A673 (cell line): ENCODE data around the gene BCL2L12. TPM values are rescaled to one million over a fixed set of nuclear protein-coding genes. Genes with fewer than 3 reads are reported as not detected.
A peak's percentile ranks its signal among the peaks of the same experiment; 100 is the strongest.

Source experiments
- BruUV-seq: library from RNA; stranded (reverse); fragments of 400-500 nt; replicated peaks from 2 replicates; lab custom pipeline; 2021; lab: Mats Ljungman, UMichigan
- CTCF ChIA-PET: fragments of 300-600 bp; sonication (Branson Sonifier 250); formaldehyde crosslinking; loops from one replicate; lab custom pipeline; 2022; ENCODE audit warnings: antibody characterized with exemption; lab: Charles Lee
- POLR2A ChIA-PET: fragments of 300-600 bp; sonication (Branson Sonifier 250); formaldehyde crosslinking; loops from one replicate; lab custom pipeline; 2022; ENCODE audit warnings: antibody characterized with exemption; ENCODE audit not compliant: low non-redundant PET; lab: Charles Lee
- DNase-seq: peaks from one replicate; pipeline ENCODE4 v3.0.0-alpha.2; 2015; ENCODE audit warnings: low spot score
- H3K27ac ChIP-seq: fragments of 200-600 bp; sonication (generic); 2 replicates; pipeline ENCODE4 v1.5.1; 2016; ENCODE audit warnings: mixed run types, low read depth, mild to moderate bottlenecking, mixed read lengths, antibody characterized with exemption, low read length; ENCODE audit not compliant: poor library complexity, severe bottlenecking
- H3K27me3 ChIP-seq: fragments of 200-600 bp; sonication (generic); replicated peaks from 2 replicates; pipeline ENCODE4 v1.6.1; 2017; ENCODE audit warnings: mixed run types, low read depth, mild to moderate bottlenecking, mixed read lengths, antibody characterized with exemption, low read length; ENCODE audit not compliant: insufficient read depth, poor library complexity
- H3K36me3 ChIP-seq: fragments of 200-600 bp; sonication (generic); 2 replicates; pipeline ENCODE4 v1.6.1; 2016; ENCODE audit warnings: mixed run types, mild to moderate bottlenecking, mixed read lengths, antibody characterized with exemption, low read length; ENCODE audit not compliant: insufficient read depth, poor library complexity, severe bottlenecking
- H3K4me1 ChIP-seq: fragments of 200-600 bp; sonication (generic); 2 replicates; pipeline ENCODE4 v1.6.1; 2017; ENCODE audit warnings: mixed run types, mild to moderate bottlenecking, mixed read lengths, antibody characterized with exemption, low read length; ENCODE audit not compliant: insufficient read depth, poor library complexity, severe bottlenecking
- H3K4me3 ChIP-seq: fragments of 200-600 bp; sonication (generic); 2 replicates; pipeline ENCODE4 v1.5.1; 2016; ENCODE audit warnings: low read depth, mixed run types, mild to moderate bottlenecking, mixed read lengths, low read length; ENCODE audit not compliant: poor library complexity, severe bottlenecking
- H3K9me3 ChIP-seq: fragments of 200-600 bp; sonication (generic); 2 replicates; pipeline ENCODE4 v1.6.1; 2016; ENCODE audit warnings: mixed run types, low read depth, mild to moderate bottlenecking, mixed read lengths, antibody characterized with exemption, low read length; ENCODE audit not compliant: poor library complexity, severe bottlenecking
- CTCF ChIP-seq: fragments of 300-800, 200-600 bp; sonication (generic); conservative IDR thresholded peaks from 2 replicates; pipeline ENCODE4 v1.5.1; 2017; ENCODE audit warnings: low read depth, mild to moderate bottlenecking, antibody characterized with exemption, low read length, moderate library complexity, mixed read lengths
- EZH2 ChIP-seq: fragments of 200-600 bp; sonication (generic); IDR thresholded peaks from 2 replicates; pipeline ENCODE4 v1.6.1; 2017; ENCODE audit warnings: borderline replicate concordance, low read depth, mild to moderate bottlenecking, mixed read lengths, antibody characterized with exemption, low read length; ENCODE audit not compliant: poor library complexity, severe bottlenecking
- intact Hi-C: fragments of 100-400 bp; cut with micrococcal nuclease; formaldehyde crosslinking; loops from one replicate; pipeline ENCODE4 v1.10.0; 2022; ENCODE audit not compliant: unreplicated experiment
- total RNA-seq: library from RNA; stranded (reverse); gene quantifications from 2 replicates; pipeline ENCODE4 v1.2.3, GENCODE V29; 2021

BCL2L12 gene
- total RNA-seq, 1 experiment from 2014 or later = 99.1 TPM

- no TSS peak for BruUV-seq
- intact Hi-C loops = no loop called here
- peaks cover 44% of the 10 kb centered on the region for H3K4me1 ChIP-seq
- DNase-seq = peak; percentile 88
- ChIA-PET CTCF (interaction anchor here (1.0 to 1.5 kb wide), 2 partner anchors 10 to 121 kb away, joined by 3 to 5 read pairs; no protein-coding TSS in a partner anchor), POLR2A (interaction anchor here (0.6 kb wide), 1 partner anchor 244 kb away, joined by 7 read pairs; no protein-coding TSS in a partner anchor)
- H3K36me3 ChIP-seq = peaks cover 7% of the 10 kb centered on the region
- no peaks in the 10 kb centered on the region for H3K27me3 ChIP-seq
- H3K27ac ChIP-seq = no peak overlapping the region
- TF ChIP-seq CTCF (no peak), EZH2 (no peak)
- peak overlapping the region; percentile 49 for H3K4me3 ChIP-seq
- H3K9me3 ChIP-seq = no peaks in the 10 kb centered on the region
Measured at GRCh38 chr19:49691243-49692146, 25.8 kb downstream of the BCL2L12 start.

GRCh38 chr19:49692147-49692506 lies 26.4 kb downstream of the BCL2L12 start:
- no TSS peak for BruUV-seq
- intact Hi-C loops = no loop called here
- no peaks in the 10 kb centered on the region for H3K9me3 ChIP-seq
- H3K27me3 ChIP-seq = no peaks in the 10 kb centered on the region
- DNase-seq = no peak
- TF ChIP-seq CTCF = no peak
- no peak for TF ChIP-seq EZH2
- H3K4me3 ChIP-seq = no peak overlapping the region
- POLR2A ChIA-PET = no interaction called here
- no peak overlapping the region for H3K27ac ChIP-seq
- peaks cover 7% of the 10 kb centered on the region for H3K36me3 ChIP-seq
- CTCF ChIA-PET = no interaction called here
- peaks cover 40% of the 10 kb centered on the region for H3K4me1 ChIP-seq

GRCh38 chr19:49696115-49696514 lies 30.4 kb downstream of the BCL2L12 start:
- H3K9me3 ChIP-seq = no peaks in the 10 kb centered on the region
- H3K27me3 ChIP-seq = no peaks in the 10 kb centered on the region
- no peak overlapping the region for H3K4me3 ChIP-seq
- DNase-seq = no peak
- H3K36me3 ChIP-seq = no peaks in the 10 kb centered on the region
- no TSS peak for BruUV-seq
- TF ChIP-seq CTCF (no peak), EZH2 (no peak)
- H3K27ac ChIP-seq = no peak overlapping the region
- ChIA-PET POLR2A (no interaction called here), CTCF (no interaction called here)
- H3K4me1 ChIP-seq = peaks cover 7% of the 10 kb centered on the region
- intact Hi-C loops = no loop called here
